A549 (cell line): ENCODE results near the gene NPRL2. TPM values are rescaled to one million over a fixed set of nuclear protein-coding genes. Genes with fewer than 3 reads are reported as not detected.
A peak's percentile ranks its signal among the peaks of the same experiment; 100 is the strongest.

ENCODE experiments used
- ATAC-seq, 2 experiments: fragments of 200-7000 bp in 1 of 2; fragments of >200 bp in 1 of 2; cut with Nextera tagmentation in 1 of 2; cut with Tn5 transposase in 1 of 2; 3 replicates each; pipeline versions ENCODE4 v1.8.0 to v1.9.1; 2018 to 2020; ENCODE audit warnings: mild to moderate bottlenecking in 1 of 2, moderate library complexity in 1 of 2
- CTCF ChIA-PET: fragments of 300-600 bp; sonication (Branson Sonifier 250); formaldehyde crosslinking; extraction: SDS; loops from one replicate; lab custom pipeline; 2021; ENCODE audit warnings: antibody characterized with exemption, inconsistent platforms; lab: Yijun Ruan, JAX
- POLR2A ChIA-PET: fragments of 350-600 bp; formaldehyde crosslinking; extraction: SDS; loops from one replicate; lab custom pipeline; 2021; ENCODE audit warnings: antibody characterized with exemption, inconsistent platforms; lab: Yijun Ruan, JAX
- DNase-seq, 2 experiments: peaks; one replicate each; pipeline versions ENCODE4 v3.0.0 to v3.0.0-alpha.2; 2011 to 2016; ENCODE audit warnings: low read depth in 1 of 2, low spot score in 1 of 2
- FAIRE-seq: peaks from 2 replicates; lab custom pipeline; 2011; peaks lifted over from hg19 to GRCh38; lab: Jason Lieb, UNC
- H3K27ac ChIP-seq, 2 experiments: fragments of >200 bp; sonication (Bioruptor Twin); formaldehyde crosslinking; 3 replicates each; pipeline ENCODE4 v1.5.1; 2016 to 2017
- H3K4me1 ChIP-seq: fragments of >200 bp; sonication (Bioruptor Twin); formaldehyde crosslinking; 3 replicates; pipeline ENCODE4 v1.6.1; 2016
- H3K4me2 ChIP-seq: fragments of >200 bp; sonication (Bioruptor Twin); formaldehyde crosslinking; 3 replicates; pipeline ENCODE4 v1.6.1; 2016
- H3K4me3 ChIP-seq: fragments of >200 bp; sonication (Bioruptor Twin); formaldehyde crosslinking; 3 replicates; pipeline ENCODE4 v1.5.1; 2016
- H3K9me3 ChIP-seq: fragments of >200 bp; sonication (Bioruptor Twin); formaldehyde crosslinking; 3 replicates; pipeline ENCODE4 v1.6.1; 2016
- BCL3 ChIP-seq: fragments of >200 bp; sonication (Bioruptor Twin); formaldehyde crosslinking; IDR thresholded peaks from 3 replicates; pipeline ENCODE4 v1.6.1; 2016
- CHD2 ChIP-seq: fragments of 150-350 bp; IDR thresholded peaks from 2 replicates; pipeline ENCODE4 v1.6.1; 2014; ENCODE audit warnings: low read length; ENCODE audit not compliant: partially characterized antibody
- CHD4 ChIP-seq: fragments of 200-600 bp; sonication (generic); IDR thresholded peaks from 2 replicates; pipeline ENCODE4 v1.6.1; 2016; ENCODE audit warnings: antibody characterized with exemption, mild to moderate bottlenecking, borderline replicate concordance
- E2F6 ChIP-seq: IDR thresholded peaks from 2 replicates; pipeline ENCODE4 v1.6.1; 2012; ENCODE audit warnings: low read depth, borderline replicate concordance
- EHMT2 ChIP-seq: fragments of 200-600 bp; sonication (generic); IDR thresholded peaks from 2 replicates; pipeline ENCODE4 v1.6.1; 2016; ENCODE audit warnings: antibody characterized with exemption, low read depth, mild to moderate bottlenecking, moderate library complexity
- ESRRA ChIP-seq: fragments of 150-350 bp; IDR thresholded peaks from 2 replicates; pipeline ENCODE4 v1.6.1; 2014; ENCODE audit warnings: mild to moderate bottlenecking, low read length, borderline replicate concordance
- HES2 ChIP-seq: fragments of >200 bp; sonication (Bioruptor Twin); formaldehyde crosslinking; IDR thresholded peaks from 2 replicates; pipeline ENCODE4 v1.6.1; 2016
- HEYL ChIP-seq: fragments of 250-450 bp; sonication (Bioruptor Pico); IDR thresholded peaks from 2 replicates; pipeline ENCODE4 v1.8.0; 2021; ENCODE audit warnings: mild to moderate bottlenecking, moderate library complexity
- HOXB5 ChIP-seq: fragments of 250-450 bp; sonication (Bioruptor Pico); IDR thresholded peaks from 2 replicates; pipeline ENCODE4 v1.5.0; 2020; ENCODE audit warnings: mild to moderate bottlenecking, moderate library complexity
- JUNB ChIP-seq: fragments of >200 bp; sonication (Bioruptor Twin); formaldehyde crosslinking; IDR thresholded peaks from 2 replicates; pipeline ENCODE4 v1.6.1; 2016
- MAFK ChIP-seq: fragments of 450-650 bp; IDR thresholded peaks from 2 replicates; pipeline ENCODE4 v1.6.1; 2014; ENCODE audit not compliant: partially characterized antibody
- MAZ ChIP-seq: fragments of 150-350 bp; IDR thresholded peaks from 2 replicates; pipeline ENCODE4 v1.6.1; 2014; ENCODE audit warnings: antibody characterized with exemption, low read depth, low read length, borderline replicate concordance
- MYC ChIP-seq: IDR thresholded peaks from 2 replicates; pipeline ENCODE4 v1.6.1; 2012; ENCODE audit warnings: mild to moderate bottlenecking, inconsistent platforms, low read length, improper control_type of control experiment, borderline replicate concordance
- NPAS2 ChIP-seq: fragments of 250-450 bp; sonication (Bioruptor Pico); IDR thresholded peaks from 2 replicates; pipeline ENCODE4 v1.8.0; 2022; ENCODE audit warnings: mild to moderate bottlenecking, moderate library complexity, borderline replicate concordance
- NR3C1 ChIP-seq: fragments of >200 bp; sonication (Bioruptor Twin); formaldehyde crosslinking; IDR thresholded peaks from 3 replicates; pipeline ENCODE4 v1.6.1; 2017
- PBX3 ChIP-seq: IDR thresholded peaks from 2 replicates; pipeline ENCODE4 v1.6.1; 2012
- RARB ChIP-seq: fragments of 250-450 bp; sonication (Bioruptor Pico); IDR thresholded peaks from 2 replicates; pipeline ENCODE4 v1.8.0; 2021; ENCODE audit warnings: mild to moderate bottlenecking, moderate library complexity
- RFX5 ChIP-seq: fragments of 450-650 bp; IDR thresholded peaks from 2 replicates; pipeline ENCODE4 v1.7.1; 2014; ENCODE audit warnings: antibody characterized with exemption, mild to moderate bottlenecking, moderate library complexity
- RNF2 ChIP-seq: fragments of 200-600 bp; sonication (generic); IDR thresholded peaks from 2 replicates; pipeline ENCODE4 v1.6.1; 2016; ENCODE audit warnings: low read depth, mild to moderate bottlenecking, antibody characterized with exemption, moderate library complexity, borderline replicate concordance
- SMC3 ChIP-seq: fragments of >200 bp; sonication (Bioruptor Twin); formaldehyde crosslinking; IDR thresholded peaks from 3 replicates; pipeline ENCODE4 v1.6.1; 2018; ENCODE audit warnings: inconsistent platforms
- SREBF2 ChIP-seq: fragments of 450-650 bp; IDR thresholded peaks from 2 replicates; pipeline ENCODE4 v1.6.1; 2014; ENCODE audit warnings: mild to moderate bottlenecking, moderate library complexity
- TP53 ChIP-seq: fragments of 250-450 bp; sonication (Bioruptor Pico); IDR thresholded peaks from 2 replicates; pipeline ENCODE4 v1.5.0; 2021; ENCODE audit warnings: mild to moderate bottlenecking, moderate library complexity
- USF2 ChIP-seq: fragments of 450-650 bp; IDR thresholded peaks from 2 replicates; pipeline ENCODE4 v1.6.1; 2014; ENCODE audit warnings: antibody characterized with exemption
- WGBS: methylation state at CpG from one replicate; pipeline ENCODE4 v1.1.6; 2017; ENCODE audit errors: missing lambda C conversion rate; 5-methylcytosine and 5-hydroxymethylcytosine counted together
- polyA plus RNA-seq, 4 experiments: library from polyadenylated mRNA; depleted of rRNA in 3 of 4; stranded (reverse); fragments of >200 nt; fragmentation: RNase III in 1 of 4; extraction: RNeasy Plus Mini Kit Qiagen cat#74134 plus additional on column Dnase treatment in 1 of 4; gene quantifications; 2 replicates in 3 of 4; 3 replicates in 1 of 4; pipeline ENCODE4 v1.2.3, GENCODE V29; 2011 to 2017

Gene NPRL2
- polyA plus RNA-seq, 2 of the 4 experiments (the other 2 are of a cell fraction), result 19.5 to 19.9 TPM

GRCh38 chr3:50365842-50366220 lies 15.3 kb upstream of the NPRL2 start:
- Histone ChIP-seq H3K27ac (no peak overlapping the region), H3K9me3 (no peaks in the 10 kb centered on the region), H3K4me2 (no peak overlapping the region), H3K4me3 (no peak overlapping the region), H3K4me1 (no peaks in the 10 kb centered on the region)
- DNase-seq (no peak), ATAC-seq (no peak), FAIRE-seq (no peak)
- TF ChIP-seq HES2 (no peak), E2F6 (no peak), MYC (no peak), NPAS2 (CRISPR knock-in tag) (no peak), RARB (CRISPR knock-in tag) (no peak), PBX3 (no peak), CHD2 (no peak), NR3C1 (no peak)
- ChIA-PET POLR2A (no interaction called here), CTCF (interaction anchor here (1.0 to 4.1 kb wide), 3 partner anchors 19 to 248 kb away, joined by 4 to 14 read pairs (median 4); no protein-coding TSS in a partner anchor)
- WGBS, result 67% methylated on average over 3 of the region's 5 CpGs

- H3K4me3 ChIP-seq, result no peak overlapping the region
- POLR2A ChIA-PET, result no interaction called here
- CTCF ChIA-PET, result interaction anchor here (1.6 to 4.1 kb wide), 2 partner anchors 18 to 178 kb away, joined by 4 to 14 read pairs; no protein-coding TSS in a partner anchor
- H3K27ac ChIP-seq, result no peak overlapping the region
- TF ChIP-seq JUNB (no peak), SMC3 (no peak), HEYL (CRISPR knock-in tag) (no peak), SREBF2 (no peak), MYC (no peak)
- TF ChIP-seq, all 56 proteins: peak for 0
- no peaks in the 10 kb centered on the region for H3K4me1 ChIP-seq
- no peak overlapping the region for H3K4me2 ChIP-seq
- WGBS, result 77% methylated on average over 15 of the region's 53 CpGs
- FAIRE-seq (no peak), ATAC-seq (peak in 1 of 2 experiments; percentile 47; a peak in 3 of 6 replicates), DNase-seq (no peak)
- no peaks in the 10 kb centered on the region for H3K9me3 ChIP-seq
These were observed 14.7 kb upstream of the NPRL2 start for GRCh38 chr3:50365080-50365841.

GRCh38 chr3:50364573-50365079 lies 14.1 kb upstream of the NPRL2 start:
- Histone ChIP-seq H3K9me3 (no peaks in the 10 kb centered on the region), H3K4me3 (no peak overlapping the region), H3K4me1 (no peaks in the 10 kb centered on the region), H3K4me2 (no peak overlapping the region), H3K27ac (no peak overlapping the region)
- POLR2A ChIA-PET, result no interaction called here
- DNase-seq, result no peak
- no peak for ATAC-seq
- CTCF ChIA-PET, result interaction anchor here (0.6 to 4.1 kb wide), 3 partner anchors 12 to 1237 kb away, joined by 3 to 14 read pairs (median 3); no protein-coding TSS in a partner anchor
- no peak for FAIRE-seq
- WGBS, result 91% methylated on average over 31 of the region's 48 CpGs
- TF ChIP-seq EHMT2 (no peak), HOXB5 (CRISPR knock-in tag) (no peak), TP53 (CRISPR knock-in tag) (no peak), MAFK (no peak), RNF2 (no peak), RFX5 (no peak), BCL3 (no peak), USF2 (no peak), MAZ (no peak), ESRRA (no peak), E2F6 (no peak), CHD4 (no peak), NR3C1 (no peak)
